ES-I3 (cell line): ENCODE data around the gene TFB1M.
"Not testable (repeated sequence)": the region's sequence is repeated elsewhere in the genome, so short reads cannot be mapped to it uniquely, and the experiment has no call there.

Experiments used
- H3K36me3 ChIP-seq: 2 replicates; pipeline ENCODE4 v1.6.1; 2013; ENCODE audit warnings: mild to moderate bottlenecking, low read length, control low read depth, moderate library complexity; ENCODE audit not compliant: insufficient read depth
- H3K4me1 ChIP-seq: 2 replicates; pipeline ENCODE4 v1.6.1; 2013; ENCODE audit warnings: mild to moderate bottlenecking, control low read depth, low read length; ENCODE audit not compliant: insufficient read depth
- H3K9ac ChIP-seq: 2 replicates; pipeline ENCODE4 v1.6.1; 2013; ENCODE audit warnings: low read depth, mild to moderate bottlenecking, low read length, moderate library complexity
- H3K9me3 ChIP-seq: 2 replicates; pipeline ENCODE4 v1.6.1; 2013; ENCODE audit warnings: mild to moderate bottlenecking, low read length, moderate library complexity; ENCODE audit not compliant: control insufficient read depth, insufficient read depth

Gene TFB1M

GRCh38 chr6:155237613-155238012 lies 76.7 kb downstream of the TFB1M start:
- Histone ChIP-seq H3K9me3 (peaks cover 6% of the 10 kb centered on the region), H3K9ac (no peak overlapping the region), H3K36me3 (no peaks in the 10 kb centered on the region), H3K4me1 (no peaks in the 10 kb centered on the region)

DNA sequence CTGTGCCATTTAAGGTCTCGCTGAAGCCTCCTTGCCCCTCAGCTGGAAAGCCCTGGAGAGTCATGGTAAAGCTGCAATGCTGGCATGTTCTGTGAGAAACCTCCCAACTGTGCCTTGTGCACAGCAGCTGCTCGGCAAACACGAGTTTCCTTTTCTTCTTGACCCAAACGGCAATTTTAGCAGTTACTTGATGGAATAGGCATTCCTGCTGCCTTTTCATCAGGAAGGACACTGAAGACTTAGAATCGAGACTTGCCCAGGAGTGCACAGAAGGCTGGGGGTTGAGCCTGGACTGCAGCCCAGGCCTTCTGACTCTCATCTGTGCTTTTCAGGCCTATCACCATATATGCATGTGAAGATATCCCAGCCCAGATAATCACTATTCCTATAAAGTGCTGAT lies 79.2 kb downstream of the TFB1M start:
- Histone ChIP-seq H3K9me3 (peaks cover 6% of the 10 kb centered on the region), H3K36me3 (no peaks in the 10 kb centered on the region), H3K4me1 (no peaks in the 10 kb centered on the region), H3K9ac (no peak overlapping the region)

- Histone ChIP-seq H3K4me1 (no peaks in the 10 kb centered on the region), H3K36me3 (no peaks in the 10 kb centered on the region), H3K9ac (no peak overlapping the region), H3K9me3 (peaks cover 6% of the 10 kb centered on the region)
These were observed 79.6 kb downstream of the TFB1M start for GRCh38 chr6:155234687-155235086.

GRCh38 chr6:155234167-155234566 lies 80.1 kb downstream of the TFB1M start:
- Histone ChIP-seq H3K9ac (no peak overlapping the region), H3K36me3 (no peaks in the 10 kb centered on the region), H3K9me3 (peaks cover 6% of the 10 kb centered on the region), H3K4me1 (no peaks in the 10 kb centered on the region)

GRCh38 chr6:155232848-155233247 lies 81.4 kb downstream of the TFB1M start:
- Histone ChIP-seq H3K9me3 (peaks cover 5% of the 10 kb centered on the region; the same call in 1 of the 2 replicates), H3K36me3 (no peaks in the 10 kb centered on the region), H3K4me1 (no peaks in the 10 kb centered on the region), H3K9ac (no peak overlapping the region)

- not testable (repeated sequence) for H3K4me1 ChIP-seq, H3K9ac ChIP-seq, H3K9me3 ChIP-seq, H3K36me3 ChIP-seq
These were observed 83.3 kb downstream of the TFB1M start for GRCh38 chr6:155230975-155231374.

- Histone ChIP-seq H3K9ac (no peak overlapping the region), H3K9me3 (no peaks in the 10 kb centered on the region; the same call in 1 of the 2 replicates), H3K36me3 (no peaks in the 10 kb centered on the region), H3K4me1 (peaks cover 14% of the 10 kb centered on the region)
These were observed 85.6 kb downstream of the TFB1M start for GRCh38 chr6:155228546-155229166.

- H3K9ac ChIP-seq, result no peak overlapping the region
- H3K36me3 ChIP-seq, result no peaks in the 10 kb centered on the region
- H3K4me1 ChIP-seq, result peaks cover 15% of the 10 kb centered on the region
- no peaks in the 10 kb centered on the region; the same call in 1 of the 2 replicates for H3K9me3 ChIP-seq
These were observed 87.2 kb downstream of the TFB1M start for GRCh38 chr6:155227046-155227445.

DNA sequence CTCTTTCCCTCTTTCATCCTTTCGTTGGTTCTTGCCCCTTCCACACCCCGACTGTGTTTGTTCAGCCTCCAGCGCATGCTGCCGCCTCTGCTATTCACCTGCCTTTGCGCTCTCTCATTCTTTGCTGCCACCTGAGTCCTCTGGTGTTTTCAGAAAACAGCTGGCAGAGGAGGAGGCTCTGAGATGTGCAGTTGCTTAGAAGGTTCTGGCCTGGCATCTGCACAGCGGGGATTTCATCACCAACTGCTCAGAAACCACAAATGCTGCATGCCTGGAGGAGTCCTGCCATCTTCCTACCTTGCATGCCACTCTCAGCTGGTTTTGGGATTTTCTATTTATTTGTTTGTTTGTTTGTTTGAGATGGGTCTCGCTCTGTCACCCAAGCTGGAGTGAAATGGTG lies 89.7 kb downstream of the TFB1M start:
- no peak overlapping the region for H3K9ac ChIP-seq
- peaks cover 15% of the 10 kb centered on the region for H3K4me1 ChIP-seq
- H3K9me3 ChIP-seq, result no peaks in the 10 kb centered on the region; the same call in 1 of the 2 replicates
- H3K36me3 ChIP-seq, result no peaks in the 10 kb centered on the region

- Histone ChIP-seq H3K9me3 (no peaks in the 10 kb centered on the region; the same call in 1 of the 2 replicates), H3K4me1 (peaks cover 15% of the 10 kb centered on the region), H3K36me3 (no peaks in the 10 kb centered on the region), H3K9ac (no peak overlapping the region)
These were observed 90.4 kb downstream of the TFB1M start for GRCh38 chr6:155223646-155224451.

DNA sequence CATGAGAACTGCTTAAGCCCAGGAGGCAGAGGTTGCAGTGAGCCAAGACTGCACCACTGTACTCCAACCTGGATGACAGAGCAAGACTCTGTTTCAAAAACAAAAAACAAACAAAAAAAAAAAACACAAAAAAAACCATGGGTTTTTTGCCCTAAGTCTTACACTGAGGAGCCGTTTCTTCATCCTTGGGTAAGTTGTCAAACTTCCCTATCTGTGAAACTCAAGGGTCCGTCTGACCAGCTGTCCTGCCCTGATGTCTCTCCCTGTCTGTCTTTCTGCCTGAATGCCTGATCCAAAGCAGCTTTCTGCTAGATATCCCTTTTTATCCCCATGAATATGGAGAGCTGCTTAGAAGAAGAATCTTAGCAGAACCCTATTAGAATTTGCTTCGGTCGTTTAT lies 91.8 kb downstream of the TFB1M start:
- no peak overlapping the region for H3K9ac ChIP-seq
- no peaks in the 10 kb centered on the region for H3K36me3 ChIP-seq
- H3K4me1 ChIP-seq, result peaks cover 15% of the 10 kb centered on the region
- H3K9me3 ChIP-seq, result no peaks in the 10 kb centered on the region

DNA sequence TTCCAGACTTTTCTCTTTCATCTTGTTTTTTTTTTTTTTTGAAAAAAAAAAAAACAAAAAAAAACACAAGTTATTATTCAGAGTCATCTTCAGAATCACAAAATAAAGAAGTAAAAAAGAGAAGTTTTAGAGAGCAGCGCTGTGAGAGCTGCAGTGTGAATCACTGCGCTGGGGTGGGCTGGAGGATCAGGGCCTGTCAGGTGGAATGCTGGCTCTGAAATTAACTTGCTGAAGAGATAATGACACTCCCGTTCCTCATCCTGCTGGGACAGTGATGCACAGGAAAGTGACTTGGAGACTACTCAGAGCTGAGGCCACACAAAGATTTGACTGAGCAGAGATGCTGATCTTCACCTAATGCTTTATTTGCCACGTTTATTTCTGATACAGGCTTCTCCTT lies 93.2 kb downstream of the TFB1M start:
- Histone ChIP-seq H3K4me1 (0 out of 2 replicates have a peak, but pooled peaks cover 6% of the 10 kb centered on the region), H3K9ac (no peak overlapping the region), H3K36me3 (no peaks in the 10 kb centered on the region), H3K9me3 (no peaks in the 10 kb centered on the region)

- Histone ChIP-seq H3K36me3 (no peaks in the 10 kb centered on the region), H3K4me1 (0 out of 2 replicates have a peak, but pooled peaks cover 6% of the 10 kb centered on the region), H3K9me3 (no peaks in the 10 kb centered on the region), H3K9ac (no peak overlapping the region)
These were observed 94.4 kb downstream of the TFB1M start for GRCh38 chr6:155219858-155220301.

GRCh38 chr6:155219299-155219698 lies 95.0 kb downstream of the TFB1M start:
- no peak overlapping the region for H3K9ac ChIP-seq
- H3K9me3 ChIP-seq, result no peaks in the 10 kb centered on the region
- H3K4me1 ChIP-seq, result 0 out of 2 replicates have a peak, but pooled peaks cover 6% of the 10 kb centered on the region
- H3K36me3 ChIP-seq, result no peaks in the 10 kb centered on the region

DNA sequence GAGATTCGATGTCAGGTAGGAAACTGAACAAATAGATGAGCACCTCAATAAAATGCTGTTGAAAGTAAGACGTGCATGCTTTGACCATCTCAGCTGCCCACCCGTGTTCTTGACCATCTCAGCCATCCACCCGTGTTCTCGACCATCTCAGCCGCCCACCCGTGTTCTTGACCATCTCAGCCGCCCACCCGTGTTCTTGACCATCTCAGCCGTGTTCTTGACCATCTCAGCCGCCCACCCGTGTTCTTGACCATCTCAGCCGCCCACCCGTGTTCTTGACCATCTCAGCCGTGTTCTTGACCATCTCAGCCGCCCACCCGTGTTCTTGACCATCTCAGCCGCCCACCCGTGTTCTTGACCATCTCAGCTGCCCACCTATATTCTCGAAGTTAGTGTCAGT lies 95.6 kb downstream of the TFB1M start:
- not testable (repeated sequence) for H3K36me3 ChIP-seq, H3K4me1 ChIP-seq, H3K9me3 ChIP-seq, H3K9ac ChIP-seq
